Metanephros (tissue), 1 donor: ENCODE results near the gene WASHC4. TPM values are rescaled to one million over a fixed set of nuclear protein-coding genes. Genes with fewer than 3 reads are reported as not detected.

Experiments used
- total RNA-seq: library from RNA; depleted of rRNA; stranded (reverse); fragments of >200 nt; gene quantifications from one replicate; pipeline ENCODE4 v1.2.3, GENCODE V29; 2014

Gene WASHC4
- 91.0 TPM for total RNA-seq

GRCh38 chr12:105107494-105108371 lies at the start of gene WASHC4:
TSS of gene WASHC4 (plus strand) at chr12:105107731. CDS start at chr12:105107801, 70 bp downstream.

GRCh38 chr12:105084251-105085250 lies 23.0 kb upstream of the WASHC4 start, which contains the start of gene ALDH1L2:
TSS of gene ALDH1L2 (minus strand) at chr12:105084458. CDS start at chr12:105084436, 22 bp downstream.

Other genes starting within 250 kb of the WASHC4 start
- 8.5 TPM for gene SLC41A2, start 149.4 kb upstream of the WASHC4 start, total RNA-seq
- 3.8 TPM for gene NOPCHAP1, start 121.4 kb upstream of the WASHC4 start, total RNA-seq
- 1.4 TPM for gene ALDH1L2, start 23.3 kb upstream of the WASHC4 start, total RNA-seq
- gene APPL2, start 128.4 kb downstream of the WASHC4 start, total RNA-seq: 58.4 TPM
- 35.5 TPM for gene C12orf75, start 223.0 kb downstream of the WASHC4 start, total RNA-seq